Measurements from ENCODE around the gene RIPK1.
"Not testable (repeated sequence)": the region's sequence is repeated elsewhere in the genome, so short reads cannot be mapped to it uniquely, and the experiment has no call there.

RIPK1 gene

GRCh38 chr6:3046295-3046694 is 22.0 kb upstream of the RIPK1 start:
- DNase-seq: no peak

GRCh38 chr6:3048009-3048408 is 20.3 kb upstream of the RIPK1 start:
- DNase-seq: not testable (repeated sequence)

- no peak for DNase-seq
Observed at GRCh38 chr6:3052481-3053230, 15.6 kb upstream of the RIPK1 start.

GRCh38 chr6:3053231-3053508 is 15.1 kb upstream of the RIPK1 start:
- DNase-seq: no peak

- not testable (repeated sequence) for DNase-seq
Observed at GRCh38 chr6:3054229-3055157, 13.8 kb upstream of the RIPK1 start.

- DNase-seq: not testable (repeated sequence)
Observed at GRCh38 chr6:3055158-3055499, 13.2 kb upstream of the RIPK1 start.

- DNase-seq: no peak
Observed at GRCh38 chr6:3057063-3057770, 11.1 kb upstream of the RIPK1 start.

- DNase-seq: no peak
Observed at GRCh38 chr6:3058957-3059356, 9.3 kb upstream of the RIPK1 start.

- DNase-seq: not testable (repeated sequence)
Observed at GRCh38 chr6:3060092-3060491, 8.2 kb upstream of the RIPK1 start.

- no peak for DNase-seq
Observed at GRCh38 chr6:3061501-3061941, 6.8 kb upstream of the RIPK1 start.

GRCh38 chr6:3063340-3063732 is 5.0 kb upstream of the RIPK1 start:
- not testable (repeated sequence) for DNase-seq

GRCh38 chr6:3063733-3064700 is 4.3 kb upstream of the RIPK1 start:
- DNase-seq: peak; percentile 94

- no peak for DNase-seq
Observed at GRCh38 chr6:3071568-3071967, 3.3 kb downstream of the RIPK1 start.

- DNase-seq: no peak
Observed at GRCh38 chr6:3072798-3073197, 4.5 kb downstream of the RIPK1 start.

GRCh38 chr6:3073382-3073781 is 5.1 kb downstream of the RIPK1 start:
- no peak for DNase-seq

GRCh38 chr6:3075772-3076113 is 7.4 kb downstream of the RIPK1 start:
- no peak for DNase-seq

- DNase-seq: no peak
Observed at GRCh38 chr6:3076320-3076719, 8.0 kb downstream of the RIPK1 start.

GRCh38 chr6:3077430-3077829 is 9.1 kb downstream of the RIPK1 start:
- no peak for DNase-seq

GRCh38 chr6:3078952-3079351 is 10.7 kb downstream of the RIPK1 start:
- not testable (repeated sequence) for DNase-seq

GRCh38 chr6:3079682-3080081 is 11.4 kb downstream of the RIPK1 start:
- DNase-seq: no peak

- DNase-seq: no peak
Observed at GRCh38 chr6:3081960-3082359, 13.7 kb downstream of the RIPK1 start.

- no peak for DNase-seq
Observed at GRCh38 chr6:3085074-3085473, 16.8 kb downstream of the RIPK1 start.
